WTC11 (cell line): ENCODE measurements around the gene ERC1. TPM values are rescaled to one million over a fixed set of nuclear protein-coding genes. Genes with fewer than 3 reads are reported as not detected.
A peak's percentile ranks its signal among the peaks of the same experiment; 100 is the strongest.

Experiments
- ATAC-seq: fragments of 200-7000 bp; cut with Tn5 transposase; 2 replicates; pipeline ENCODE4 v1.10.0; 2021; ENCODE audit warnings: mild to moderate bottlenecking, moderate library complexity
- CTCF ChIA-PET: fragments of 300-600 bp; sonication (Branson Sonifier 250); formaldehyde crosslinking; loops from one replicate; lab custom pipeline; 2021; ENCODE audit warnings: antibody characterized with exemption; lab: Charles Lee
- POLR2A ChIA-PET: fragments of 350-600 bp; sonication (Branson Sonifier 250); formaldehyde crosslinking; loops from one replicate; lab custom pipeline; 2021; ENCODE audit warnings: antibody characterized with exemption; lab: Charles Lee
- DNase-seq: peaks from one replicate; pipeline ENCODE4 v3.0.0; 2021; ENCODE audit warnings: low spot score
- H3K27ac Mint-ChIP-seq: 2 replicates; pipeline ENCODE4 v1.8.0; 2021; ENCODE audit warnings: mixed read lengths
- H3K27me3 Mint-ChIP-seq: 2 replicates; pipeline ENCODE4 v1.8.0; 2021; ENCODE audit warnings: low read depth, mild to moderate bottlenecking, moderate library complexity, mixed read lengths
- H3K36me3 Mint-ChIP-seq: 2 replicates; pipeline ENCODE4 v1.8.0; 2021; ENCODE audit warnings: mixed read lengths
- H3K4me1 Mint-ChIP-seq: 2 replicates; pipeline ENCODE4 v1.8.0; 2022; ENCODE audit warnings: mixed read lengths
- H3K4me3 Mint-ChIP-seq: 2 replicates; pipeline ENCODE4 v1.8.0; 2021; ENCODE audit warnings: mild to moderate bottlenecking, moderate library complexity, mixed read lengths
- H3K9me3 Mint-ChIP-seq: 2 replicates; pipeline ENCODE4 v1.8.0; 2021; ENCODE audit warnings: mixed read lengths
- ATF1 ChIP-seq: sonication (generic); formaldehyde crosslinking; IDR thresholded peaks from 2 replicates; pipeline ENCODE4 v1.8.1; 2023; ENCODE audit warnings: mild to moderate bottlenecking, moderate library complexity, missing genetic modification reagents
- CREM ChIP-seq: sonication (generic); formaldehyde crosslinking; IDR thresholded peaks from 2 replicates; pipeline ENCODE4 v1.8.1; 2022; ENCODE audit warnings: mild to moderate bottlenecking, missing genetic modification reagents, moderate library complexity
- GRHL2 ChIP-seq: fragments of 250-450 bp; sonication (Bioruptor Pico); IDR thresholded peaks from 2 replicates; pipeline ENCODE4 v1.8.0; 2022; ENCODE audit warnings: mild to moderate bottlenecking, moderate library complexity; ENCODE audit not compliant: insufficient replicate concordance, severe bottlenecking
- JUN ChIP-seq: sonication (generic); formaldehyde crosslinking; IDR thresholded peaks from 2 replicates; pipeline ENCODE4 v1.8.0; 2023; ENCODE audit warnings: mild to moderate bottlenecking, missing genetic modification reagents
- MYBL2 ChIP-seq: sonication (generic); formaldehyde crosslinking; IDR thresholded peaks from 2 replicates; pipeline ENCODE4 v1.8.1; 2023; ENCODE audit warnings: mild to moderate bottlenecking, moderate library complexity, missing genetic modification reagents
- NFATC4 ChIP-seq: fragments of 250-450 bp; sonication (Bioruptor Pico); IDR thresholded peaks from 2 replicates; pipeline ENCODE4 v1.9.0; 2021; ENCODE audit warnings: mild to moderate bottlenecking
- RORB ChIP-seq: fragments of 250-450 bp; sonication (Bioruptor Pico); IDR thresholded peaks from 2 replicates; pipeline ENCODE4 v1.9.0; 2021; ENCODE audit warnings: mild to moderate bottlenecking
- SP1 ChIP-seq: sonication (generic); formaldehyde crosslinking; conservative IDR thresholded peaks from 2 replicates; pipeline ENCODE4 v1.8.1; 2022; ENCODE audit warnings: missing genetic modification reagents
- TEAD4 ChIP-seq: sonication (generic); formaldehyde crosslinking; IDR thresholded peaks from 2 replicates; pipeline ENCODE4 v1.8.0; 2022; ENCODE audit warnings: mild to moderate bottlenecking, missing genetic modification reagents
- TP53 ChIP-seq: sonication (generic); formaldehyde crosslinking; IDR thresholded peaks from 2 replicates; pipeline ENCODE4 v1.8.1; 2023; ENCODE audit warnings: mild to moderate bottlenecking, missing genetic modification reagents
- ZNF219 ChIP-seq: sonication (generic); formaldehyde crosslinking; IDR thresholded peaks from 2 replicates; pipeline ENCODE4 v1.8.0; 2023; ENCODE audit warnings: missing genetic modification reagents, mild to moderate bottlenecking, borderline replicate concordance
- ZNF317 ChIP-seq: sonication (generic); formaldehyde crosslinking; IDR thresholded peaks from 2 replicates; pipeline ENCODE4 v1.8.1; 2023; ENCODE audit warnings: low read depth, mild to moderate bottlenecking, moderate library complexity, missing genetic modification reagents, borderline replicate concordance
- total RNA-seq: library from RNA; stranded (reverse); gene quantifications from 3 replicates; pipeline ENCODE4 v1.2.3, GENCODE V29; 2021
- TF ChIP-seq, protein P1 (sequence below): fragments of 250-450 bp; sonication (Bioruptor Pico); IDR thresholded peaks from 2 replicates; pipeline ENCODE4 v2.1.2; 2022; ENCODE audit warnings: mild to moderate bottlenecking, moderate library complexity
- TF ChIP-seq, protein P2 (sequence below): fragments of 250-450 bp; sonication (Bioruptor Pico); conservative IDR thresholded peaks from 2 replicates; pipeline ENCODE4 v1.9.0; 2021; ENCODE audit warnings: mild to moderate bottlenecking
- TF ChIP-seq, protein P3 (sequence below): sonication (generic); formaldehyde crosslinking; IDR thresholded peaks from 2 replicates; pipeline ENCODE4 v1.8.1; 2022; ENCODE audit warnings: mild to moderate bottlenecking, moderate library complexity, missing genetic modification reagents
- TF ChIP-seq, protein P4 (sequence below): sonication (generic); formaldehyde crosslinking; IDR thresholded peaks from 2 replicates; pipeline ENCODE4 v1.8.0; 2022; ENCODE audit warnings: missing genetic modification reagents
- TF ChIP-seq, protein P5 (sequence below): sonication (generic); formaldehyde crosslinking; IDR thresholded peaks from 2 replicates; pipeline ENCODE4 v1.8.1; 2022; ENCODE audit warnings: missing genetic modification reagents, borderline replicate concordance
- TF ChIP-seq, protein P6 (sequence below): sonication (generic); formaldehyde crosslinking; IDR thresholded peaks from 2 replicates; pipeline ENCODE4 v1.8.0; 2023; ENCODE audit warnings: mild to moderate bottlenecking, missing genetic modification reagents
- TF ChIP-seq, protein P7 (sequence below): sonication (generic); formaldehyde crosslinking; IDR thresholded peaks from 2 replicates; pipeline ENCODE4 v1.8.1; 2023; ENCODE audit warnings: mild to moderate bottlenecking, missing genetic modification reagents, moderate library complexity

ERC1 gene
- total RNA-seq, 1 experiment from 2014 or later, result 47.5 TPM

DNA sequence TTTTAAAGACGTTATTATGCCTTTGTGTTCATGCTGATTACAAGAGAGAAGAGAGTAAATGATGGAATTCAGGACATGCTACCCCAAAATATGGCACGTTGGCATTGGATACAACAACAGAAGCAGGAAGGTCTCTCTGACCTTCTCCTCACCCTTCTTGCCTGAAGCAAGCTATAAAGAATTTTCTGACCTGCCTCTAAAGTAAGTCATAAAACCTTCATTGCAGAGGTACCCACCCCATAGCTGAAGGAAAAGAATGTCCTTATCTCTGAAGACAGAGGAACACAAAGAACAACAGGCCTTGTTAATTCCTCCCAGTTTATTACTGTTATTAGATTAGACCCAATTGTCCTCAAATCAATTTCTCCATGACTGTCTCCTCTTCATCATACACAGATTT lies 427.1 kb downstream of the ERC1 start:
- no peak for DNase-seq
- TF ChIP-seq, protein P1, sequence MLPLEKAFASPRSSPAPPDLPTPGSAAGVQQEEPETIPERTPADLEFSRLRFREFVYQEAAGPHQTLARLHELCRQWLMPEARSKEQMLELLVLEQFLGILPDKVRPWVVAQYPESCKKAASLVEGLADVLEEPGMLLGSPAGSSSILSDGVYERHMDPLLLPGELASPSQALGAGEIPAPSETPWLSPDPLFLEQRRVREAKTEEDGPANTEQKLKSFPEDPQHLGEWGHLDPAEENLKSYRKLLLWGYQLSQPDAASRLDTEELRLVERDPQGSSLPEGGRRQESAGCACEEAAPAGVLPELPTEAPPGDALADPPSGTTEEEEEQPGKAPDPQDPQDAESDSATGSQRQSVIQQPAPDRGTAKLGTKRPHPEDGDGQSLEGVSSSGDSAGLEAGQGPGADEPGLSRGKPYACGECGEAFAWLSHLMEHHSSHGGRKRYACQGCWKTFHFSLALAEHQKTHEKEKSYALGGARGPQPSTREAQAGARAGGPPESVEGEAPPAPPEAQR, result no peak
- TF ChIP-seq NFATC4 (CRISPR knock-in tag) (no peak), GRHL2 (CRISPR knock-in tag) (no peak), TEAD4 (no peak), CREM (no peak), JUN (CRISPR knock-in tag) (no peak)
- TF ChIP-seq, protein P2, sequence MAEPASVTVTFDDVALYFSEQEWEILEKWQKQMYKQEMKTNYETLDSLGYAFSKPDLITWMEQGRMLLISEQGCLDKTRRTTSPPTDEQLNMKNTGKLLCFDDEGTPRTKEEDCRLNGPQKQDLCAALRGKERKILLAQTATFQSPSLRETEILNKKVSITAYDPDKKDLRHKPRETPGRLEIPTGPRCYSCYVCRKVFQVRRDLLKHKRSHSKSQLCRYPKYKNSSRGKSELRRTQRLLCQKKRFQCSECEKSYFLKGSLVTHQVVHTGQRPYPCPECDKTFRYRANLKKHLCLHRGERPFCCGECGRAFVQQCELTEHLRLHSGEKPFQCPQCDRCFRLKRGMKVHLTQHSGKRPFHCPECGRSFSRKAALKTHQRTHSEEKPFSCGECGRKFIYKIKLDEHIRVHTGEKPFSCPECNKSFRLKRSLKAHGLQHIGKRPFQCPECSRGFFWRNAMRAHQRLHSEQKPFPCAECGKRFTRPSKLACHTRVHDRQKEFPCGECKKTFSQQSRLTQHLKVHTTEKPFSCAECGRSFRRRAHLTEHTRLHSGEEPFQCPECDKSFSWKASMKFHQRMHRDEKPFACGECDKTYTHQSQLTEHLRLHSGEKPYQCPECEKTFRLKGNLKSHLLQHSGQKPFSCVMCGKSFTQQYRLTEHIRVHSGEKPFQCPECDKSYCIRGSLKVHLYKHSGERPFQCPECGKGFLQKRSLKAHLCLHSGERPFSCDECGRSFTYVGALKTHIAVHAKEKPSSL (CRISPR knock-in tag), result no peak
- TF ChIP-seq, protein P3, sequence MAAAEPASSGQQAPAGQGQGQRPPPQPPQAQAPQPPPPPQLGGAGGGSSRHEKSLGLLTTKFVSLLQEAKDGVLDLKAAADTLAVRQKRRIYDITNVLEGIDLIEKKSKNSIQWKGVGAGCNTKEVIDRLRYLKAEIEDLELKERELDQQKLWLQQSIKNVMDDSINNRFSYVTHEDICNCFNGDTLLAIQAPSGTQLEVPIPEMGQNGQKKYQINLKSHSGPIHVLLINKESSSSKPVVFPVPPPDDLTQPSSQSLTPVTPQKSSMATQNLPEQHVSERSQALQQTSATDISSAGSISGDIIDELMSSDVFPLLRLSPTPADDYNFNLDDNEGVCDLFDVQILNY, result no peak
- no peak overlapping the region for H3K27ac Mint-ChIP-seq
- no peak for ATAC-seq
- no peak overlapping the region for H3K4me3 Mint-ChIP-seq
- peaks cover 96% of the 10 kb centered on the region for H3K27me3 Mint-ChIP-seq
- CTCF ChIA-PET, result no interaction called here
- peaks cover 31% of the 10 kb centered on the region for H3K36me3 Mint-ChIP-seq
- peaks cover 21% of the 10 kb centered on the region for H3K9me3 Mint-ChIP-seq
- H3K4me1 Mint-ChIP-seq, result peaks cover 26% of the 10 kb centered on the region
- POLR2A ChIA-PET, result no interaction called here

DNA sequence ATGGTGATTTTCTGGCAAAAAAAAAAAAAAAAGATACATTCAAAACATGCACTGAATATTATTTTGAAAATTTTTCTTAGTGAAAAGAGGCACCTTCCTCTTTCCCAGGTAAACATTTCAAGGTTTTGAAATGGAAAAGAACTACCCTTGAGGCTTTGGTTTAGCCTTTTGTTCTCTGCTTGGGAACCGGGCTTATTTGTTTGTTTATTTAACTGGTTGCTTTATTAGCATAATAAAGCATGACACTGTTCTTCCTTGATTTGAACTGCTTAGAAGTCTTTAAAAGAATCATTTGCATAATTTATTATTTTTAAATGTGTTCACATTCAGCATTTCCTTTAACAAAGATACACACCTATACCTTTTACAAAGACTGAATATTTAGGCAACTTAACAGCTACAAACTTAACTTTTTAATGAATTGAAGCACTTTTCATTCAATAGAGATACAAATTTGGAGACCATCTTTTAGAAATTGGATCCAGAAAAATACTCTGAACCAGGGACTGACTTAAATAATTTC lies 428.9 kb downstream of the ERC1 start:
- peaks cover 100% of the 10 kb centered on the region for H3K27me3 Mint-ChIP-seq
- no peak overlapping the region for H3K27ac Mint-ChIP-seq
- H3K4me1 Mint-ChIP-seq, result peaks cover 25% of the 10 kb centered on the region
- ChIA-PET POLR2A (no interaction called here), CTCF (no interaction called here)
- peak; percentile 77 for ATAC-seq
- peaks cover 31% of the 10 kb centered on the region for H3K36me3 Mint-ChIP-seq
- no peak for DNase-seq
- peaks cover 23% of the 10 kb centered on the region for H3K9me3 Mint-ChIP-seq
- H3K4me3 Mint-ChIP-seq, result no peak overlapping the region
- TF ChIP-seq, protein P2 (CRISPR knock-in tag), result no peak
- TF ChIP-seq, protein P4, sequence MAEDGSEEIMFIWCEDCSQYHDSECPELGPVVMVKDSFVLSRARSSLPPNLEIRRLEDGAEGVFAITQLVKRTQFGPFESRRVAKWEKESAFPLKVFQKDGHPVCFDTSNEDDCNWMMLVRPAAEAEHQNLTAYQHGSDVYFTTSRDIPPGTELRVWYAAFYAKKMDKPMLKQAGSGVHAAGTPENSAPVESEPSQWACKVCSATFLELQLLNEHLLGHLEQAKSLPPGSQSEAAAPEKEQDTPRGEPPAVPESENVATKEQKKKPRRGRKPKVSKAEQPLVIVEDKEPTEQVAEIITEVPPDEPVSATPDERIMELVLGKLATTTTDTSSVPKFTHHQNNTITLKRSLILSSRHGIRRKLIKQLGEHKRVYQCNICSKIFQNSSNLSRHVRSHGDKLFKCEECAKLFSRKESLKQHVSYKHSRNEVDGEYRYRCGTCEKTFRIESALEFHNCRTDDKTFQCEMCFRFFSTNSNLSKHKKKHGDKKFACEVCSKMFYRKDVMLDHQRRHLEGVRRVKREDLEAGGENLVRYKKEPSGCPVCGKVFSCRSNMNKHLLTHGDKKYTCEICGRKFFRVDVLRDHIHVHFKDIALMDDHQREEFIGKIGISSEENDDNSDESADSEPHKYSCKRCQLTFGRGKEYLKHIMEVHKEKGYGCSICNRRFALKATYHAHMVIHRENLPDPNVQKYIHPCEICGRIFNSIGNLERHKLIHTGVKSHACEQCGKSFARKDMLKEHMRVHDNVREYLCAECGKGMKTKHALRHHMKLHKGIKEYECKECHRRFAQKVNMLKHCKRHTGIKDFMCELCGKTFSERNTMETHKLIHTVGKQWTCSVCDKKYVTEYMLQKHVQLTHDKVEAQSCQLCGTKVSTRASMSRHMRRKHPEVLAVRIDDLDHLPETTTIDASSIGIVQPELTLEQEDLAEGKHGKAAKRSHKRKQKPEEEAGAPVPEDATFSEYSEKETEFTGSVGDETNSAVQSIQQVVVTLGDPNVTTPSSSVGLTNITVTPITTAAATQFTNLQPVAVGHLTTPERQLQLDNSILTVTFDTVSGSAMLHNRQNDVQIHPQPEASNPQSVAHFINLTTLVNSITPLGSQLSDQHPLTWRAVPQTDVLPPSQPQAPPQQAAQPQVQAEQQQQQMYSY (CRISPR knock-in tag), result no peak
- TF ChIP-seq SP1 (CRISPR knock-in tag), result no peak
- TF ChIP-seq, protein P5, sequence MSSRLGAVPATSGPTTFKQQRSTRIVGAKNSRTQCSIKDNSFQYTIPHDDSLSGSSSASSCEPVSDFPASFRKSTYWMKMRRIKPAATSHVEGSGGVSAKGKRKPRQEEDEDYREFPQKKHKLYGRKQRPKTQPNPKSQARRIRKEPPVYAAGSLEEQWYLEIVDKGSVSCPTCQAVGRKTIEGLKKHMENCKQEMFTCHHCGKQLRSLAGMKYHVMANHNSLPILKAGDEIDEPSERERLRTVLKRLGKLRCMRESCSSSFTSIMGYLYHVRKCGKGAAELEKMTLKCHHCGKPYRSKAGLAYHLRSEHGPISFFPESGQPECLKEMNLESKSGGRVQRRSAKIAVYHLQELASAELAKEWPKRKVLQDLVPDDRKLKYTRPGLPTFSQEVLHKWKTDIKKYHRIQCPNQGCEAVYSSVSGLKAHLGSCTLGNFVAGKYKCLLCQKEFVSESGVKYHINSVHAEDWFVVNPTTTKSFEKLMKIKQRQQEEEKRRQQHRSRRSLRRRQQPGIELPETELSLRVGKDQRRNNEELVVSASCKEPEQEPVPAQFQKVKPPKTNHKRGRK (CRISPR knock-in tag), result no peak
- TF ChIP-seq RORB (CRISPR knock-in tag), result no peak
- TF ChIP-seq MYBL2 (CRISPR knock-in tag), result no peak
- TF ChIP-seq ZNF317 (CRISPR knock-in tag), result no peak
- TF ChIP-seq, protein P6, sequence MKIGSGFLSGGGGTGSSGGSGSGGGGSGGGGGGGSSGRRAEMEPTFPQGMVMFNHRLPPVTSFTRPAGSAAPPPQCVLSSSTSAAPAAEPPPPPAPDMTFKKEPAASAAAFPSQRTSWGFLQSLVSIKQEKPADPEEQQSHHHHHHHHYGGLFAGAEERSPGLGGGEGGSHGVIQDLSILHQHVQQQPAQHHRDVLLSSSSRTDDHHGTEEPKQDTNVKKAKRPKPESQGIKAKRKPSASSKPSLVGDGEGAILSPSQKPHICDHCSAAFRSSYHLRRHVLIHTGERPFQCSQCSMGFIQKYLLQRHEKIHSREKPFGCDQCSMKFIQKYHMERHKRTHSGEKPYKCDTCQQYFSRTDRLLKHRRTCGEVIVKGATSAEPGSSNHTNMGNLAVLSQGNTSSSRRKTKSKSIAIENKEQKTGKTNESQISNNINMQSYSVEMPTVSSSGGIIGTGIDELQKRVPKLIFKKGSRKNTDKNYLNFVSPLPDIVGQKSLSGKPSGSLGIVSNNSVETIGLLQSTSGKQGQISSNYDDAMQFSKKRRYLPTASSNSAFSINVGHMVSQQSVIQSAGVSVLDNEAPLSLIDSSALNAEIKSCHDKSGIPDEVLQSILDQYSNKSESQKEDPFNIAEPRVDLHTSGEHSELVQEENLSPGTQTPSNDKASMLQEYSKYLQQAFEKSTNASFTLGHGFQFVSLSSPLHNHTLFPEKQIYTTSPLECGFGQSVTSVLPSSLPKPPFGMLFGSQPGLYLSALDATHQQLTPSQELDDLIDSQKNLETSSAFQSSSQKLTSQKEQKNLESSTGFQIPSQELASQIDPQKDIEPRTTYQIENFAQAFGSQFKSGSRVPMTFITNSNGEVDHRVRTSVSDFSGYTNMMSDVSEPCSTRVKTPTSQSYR (CRISPR knock-in tag), result no peak
- TF ChIP-seq, protein P7, sequence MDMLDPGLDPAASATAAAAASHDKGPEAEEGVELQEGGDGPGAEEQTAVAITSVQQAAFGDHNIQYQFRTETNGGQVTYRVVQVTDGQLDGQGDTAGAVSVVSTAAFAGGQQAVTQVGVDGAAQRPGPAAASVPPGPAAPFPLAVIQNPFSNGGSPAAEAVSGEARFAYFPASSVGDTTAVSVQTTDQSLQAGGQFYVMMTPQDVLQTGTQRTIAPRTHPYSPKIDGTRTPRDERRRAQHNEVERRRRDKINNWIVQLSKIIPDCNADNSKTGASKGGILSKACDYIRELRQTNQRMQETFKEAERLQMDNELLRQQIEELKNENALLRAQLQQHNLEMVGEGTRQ (CRISPR knock-in tag), result no peak
- TF ChIP-seq ATF1 (CRISPR knock-in tag), result no peak
- no peak for TF ChIP-seq TP53 (CRISPR knock-in tag)
- TF ChIP-seq ZNF219, result no peak
